ENCODE measurements around the gene CEP20. TPM values are rescaled to one million over a fixed set of nuclear protein-coding genes. Genes with fewer than 3 reads are reported as not detected.

The CEP20 gene
- total and polyA plus RNA-seq, 8 donors, result 22.7 to 44.6 (median 37.4) TPM

DNA sequence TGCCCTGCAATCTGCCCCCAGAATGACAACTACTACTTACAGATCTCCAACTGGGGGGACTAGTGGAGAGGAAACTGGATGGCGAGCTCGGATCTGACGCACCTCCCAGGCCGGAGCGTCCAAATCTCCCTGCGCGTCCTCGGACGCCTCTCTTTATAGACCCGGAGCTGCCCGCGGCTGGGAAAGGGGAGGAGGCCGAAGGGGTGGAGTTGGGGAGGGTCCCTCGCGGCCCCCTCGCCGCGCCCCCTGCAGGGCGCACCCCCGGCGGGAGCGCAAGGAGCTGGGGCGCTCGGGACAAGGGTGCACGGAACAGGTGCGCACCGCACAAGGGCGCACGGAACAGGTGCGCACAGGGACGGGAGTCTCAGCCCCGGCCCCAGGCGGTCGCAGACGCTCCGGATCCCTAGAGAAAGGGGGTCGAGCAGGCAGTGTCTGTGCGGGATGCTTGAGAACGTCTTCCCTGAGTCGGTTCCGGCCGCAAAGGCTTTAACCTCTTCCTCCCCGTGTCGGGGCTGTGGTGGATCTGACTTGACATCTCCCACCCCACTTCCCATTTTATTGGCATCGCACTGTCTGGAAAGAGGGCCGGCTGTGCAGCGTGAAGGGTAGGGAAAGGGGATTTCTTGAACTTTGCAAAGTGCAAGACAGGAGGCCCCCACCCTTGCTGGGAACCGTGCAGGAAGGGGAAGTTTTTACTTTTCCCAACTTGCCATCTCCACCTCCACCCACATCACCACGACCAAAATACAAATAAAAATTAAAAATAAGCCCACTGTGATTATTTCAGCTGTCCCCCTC, 31.3 kb downstream of the CEP20 start, which contains the start of gene MYH11:
Gene MYH11 (minus strand): TSS at position 128 of the 798 bp plus-strand sequence. CDS start 18,776 bp downstream, outside the sequence.
- H3K4me3 ChIP-seq, result peak within 1 kb of the TSS; percentile 2 to 28
- peak; percentile 26 for ATAC-seq
- H3K27ac ChIP-seq, result no peak within 1 kb of the TSS
- intact Hi-C loops (cut with DNase I), result no loop called here
- H3K4me1 ChIP-seq, result peaks cover 8 to 20% of the 10 kb centered on the region in 2 donors
- H3K9me3 ChIP-seq, result no peaks in the 10 kb centered on the region
- TF ChIP-seq, protein P1, sequence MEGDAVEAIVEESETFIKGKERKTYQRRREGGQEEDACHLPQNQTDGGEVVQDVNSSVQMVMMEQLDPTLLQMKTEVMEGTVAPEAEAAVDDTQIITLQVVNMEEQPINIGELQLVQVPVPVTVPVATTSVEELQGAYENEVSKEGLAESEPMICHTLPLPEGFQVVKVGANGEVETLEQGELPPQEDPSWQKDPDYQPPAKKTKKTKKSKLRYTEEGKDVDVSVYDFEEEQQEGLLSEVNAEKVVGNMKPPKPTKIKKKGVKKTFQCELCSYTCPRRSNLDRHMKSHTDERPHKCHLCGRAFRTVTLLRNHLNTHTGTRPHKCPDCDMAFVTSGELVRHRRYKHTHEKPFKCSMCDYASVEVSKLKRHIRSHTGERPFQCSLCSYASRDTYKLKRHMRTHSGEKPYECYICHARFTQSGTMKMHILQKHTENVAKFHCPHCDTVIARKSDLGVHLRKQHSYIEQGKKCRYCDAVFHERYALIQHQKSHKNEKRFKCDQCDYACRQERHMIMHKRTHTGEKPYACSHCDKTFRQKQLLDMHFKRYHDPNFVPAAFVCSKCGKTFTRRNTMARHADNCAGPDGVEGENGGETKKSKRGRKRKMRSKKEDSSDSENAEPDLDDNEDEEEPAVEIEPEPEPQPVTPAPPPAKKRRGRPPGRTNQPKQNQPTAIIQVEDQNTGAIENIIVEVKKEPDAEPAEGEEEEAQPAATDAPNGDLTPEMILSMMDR (IDR thresholded peaks at IDR 0.05), result no peak
- DNase-seq, result no peak
- H3K36me3 ChIP-seq, result no peaks in the 10 kb centered on the region
- peaks cover 20 to 56% of the 10 kb centered on the region in 2 donors for H3K27me3 ChIP-seq

DNA sequence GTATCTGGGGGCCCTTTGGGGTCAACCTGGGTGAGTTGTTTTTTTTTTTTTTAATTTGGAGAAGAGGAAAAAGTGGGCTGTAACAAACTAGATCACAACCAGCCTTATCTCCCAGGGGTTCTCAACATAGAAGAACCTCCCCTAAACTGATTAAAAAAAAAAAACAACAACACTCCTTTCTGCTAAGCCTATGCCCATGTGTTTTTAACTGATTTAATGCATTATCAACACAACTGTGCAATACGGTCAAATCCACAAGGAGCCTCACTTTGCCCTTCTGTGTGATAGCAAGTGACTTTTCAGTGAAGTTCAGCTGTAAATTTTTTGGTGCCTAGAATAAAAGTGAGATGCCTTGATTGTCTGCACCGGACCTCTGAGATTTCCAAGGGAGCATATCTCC, 32.2 kb downstream of the CEP20 start:
- H3K4me3 ChIP-seq, result peak overlapping the region in 1 of 2 donors; percentile 28
- TF ChIP-seq, protein P1 (IDR thresholded peaks at IDR 0.05), result no peak
- H3K27me3 ChIP-seq, result peaks cover 20 to 56% of the 10 kb centered on the region in 2 donors
- intact Hi-C loops (cut with DNase I), result no loop called here
- no peaks in the 10 kb centered on the region for H3K36me3 ChIP-seq
- no peaks in the 10 kb centered on the region for H3K9me3 ChIP-seq
- ATAC-seq, result no peak
- DNase-seq, result no peak
- H3K4me1 ChIP-seq, result peaks cover 8 to 20% of the 10 kb centered on the region in 2 donors
- H3K27ac ChIP-seq, result no peak overlapping the region

DNA sequence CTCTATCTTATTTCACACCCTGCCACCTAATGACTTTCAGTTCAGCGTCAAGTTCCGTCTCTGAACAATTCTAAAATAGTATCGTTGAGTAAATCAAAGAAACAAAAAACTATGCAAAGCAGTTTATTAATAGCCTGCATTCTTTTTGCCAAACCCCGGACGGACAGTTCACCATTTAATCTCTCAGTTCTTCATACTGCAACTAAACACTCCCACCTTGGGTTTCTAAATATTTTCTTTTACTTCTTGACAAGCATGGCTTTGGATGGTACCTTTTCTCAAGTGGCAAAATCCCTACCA, 32.7 kb downstream of the CEP20 start:
- Histone ChIP-seq H3K4me3 (peak overlapping the region in 1 of 2 donors; percentile 28), H3K36me3 (no peaks in the 10 kb centered on the region), H3K27me3 (peaks cover 20 to 56% of the 10 kb centered on the region in 2 donors), H3K4me1 (peaks cover 8 to 20% of the 10 kb centered on the region in 2 donors), H3K9me3 (no peaks in the 10 kb centered on the region), H3K27ac (no peak overlapping the region)
- intact Hi-C loops (cut with DNase I), result no loop called here
- no peak for DNase-seq
- ATAC-seq, result no peak
- TF ChIP-seq, protein P1 (IDR thresholded peaks at IDR 0.05), result no peak

DNA sequence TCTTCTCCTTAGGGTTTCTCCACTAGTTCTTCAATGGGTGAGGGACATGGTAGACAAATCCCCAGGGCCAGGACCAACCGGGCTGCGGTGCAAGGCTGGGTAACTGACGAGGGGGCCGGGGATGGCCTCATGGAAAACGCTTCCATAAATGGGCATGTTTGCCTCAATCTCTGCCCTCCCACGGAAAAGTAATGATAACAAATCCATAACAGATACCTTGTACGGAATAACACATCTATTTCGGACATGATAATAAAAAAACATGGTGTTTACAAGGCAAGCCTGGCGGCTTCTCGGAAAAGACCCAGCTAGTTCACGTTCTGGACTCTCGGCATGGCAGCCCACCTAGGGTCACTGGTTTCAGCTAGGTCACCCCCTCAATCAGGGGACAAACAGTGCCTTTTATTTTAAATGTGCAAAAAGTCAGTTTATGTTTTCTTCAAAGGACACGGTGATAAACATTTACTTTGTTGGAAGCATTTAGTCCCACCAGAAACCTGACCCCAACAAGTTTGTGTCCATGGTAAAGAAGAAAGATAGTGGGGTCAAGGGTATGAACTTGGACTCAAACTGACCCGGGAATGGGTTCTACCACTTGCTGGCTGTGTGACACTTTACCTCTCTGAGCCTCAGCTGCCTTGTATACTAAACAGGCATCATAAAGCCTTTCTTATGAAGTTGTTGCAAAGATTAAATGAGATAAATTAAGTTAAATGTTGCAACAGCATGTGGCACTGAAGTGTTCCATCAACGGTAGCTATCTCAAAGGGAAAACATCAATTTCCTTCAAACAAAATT, 33.3 kb downstream of the CEP20 start:
- ATAC-seq (no peak), DNase-seq (no peak)
- no peaks in the 10 kb centered on the region for H3K36me3 ChIP-seq
- H3K27me3 ChIP-seq, result peaks cover 20 to 56% of the 10 kb centered on the region in 2 donors
- TF ChIP-seq, protein P1 (IDR thresholded peaks at IDR 0.05), result no peak
- H3K27ac ChIP-seq, result no peak overlapping the region
- H3K9me3 ChIP-seq, result no peaks in the 10 kb centered on the region
- peak overlapping the region in 1 of 2 donors; percentile 28 for H3K4me3 ChIP-seq
- intact Hi-C loops (cut with DNase I), result no loop called here
- H3K4me1 ChIP-seq, result peaks cover 8 to 20% of the 10 kb centered on the region in 2 donors

DNA sequence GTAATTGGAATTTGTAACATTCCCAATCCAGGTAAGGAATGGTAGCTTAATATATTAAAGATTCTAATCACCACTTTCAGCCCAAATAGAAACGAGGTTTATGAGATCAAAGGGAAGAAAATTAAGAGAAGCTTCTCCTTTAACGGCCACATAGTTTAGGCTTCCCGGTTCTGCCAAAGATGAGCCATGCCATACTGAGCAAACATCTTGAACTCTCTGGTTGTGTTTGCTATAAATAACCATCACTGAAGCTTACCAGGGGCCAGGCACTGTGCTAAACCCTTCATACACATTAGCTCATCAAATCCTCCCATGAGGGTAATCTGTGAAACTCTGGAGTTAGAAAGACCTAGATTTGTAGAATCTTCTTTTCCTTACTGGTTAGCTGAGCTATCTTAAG, 34.3 kb downstream of the CEP20 start:
- peaks cover 20 to 53% of the 10 kb centered on the region in 2 donors for H3K27me3 ChIP-seq
- peaks cover 8 to 20% of the 10 kb centered on the region in 2 donors for H3K4me1 ChIP-seq
- H3K27ac ChIP-seq, result no peak overlapping the region
- ATAC-seq (no peak), DNase-seq (no peak)
- no peaks in the 10 kb centered on the region for H3K9me3 ChIP-seq
- TF ChIP-seq, protein P1 (IDR thresholded peaks at IDR 0.05), result no peak
- H3K4me3 ChIP-seq, result peak overlapping the region in 1 of 2 donors; percentile 28
- no peaks in the 10 kb centered on the region for H3K36me3 ChIP-seq
- intact Hi-C loops (cut with DNase I), result no loop called here

Data from left lung (tissue), 10 donors.